Measurements from ENCODE around the gene HNRNPLL.

The HNRNPLL gene

GRCh38 chr2:38631976-38632375, 29.2 kb upstream of the HNRNPLL start:
- Histone ChIP-seq H3K4me1 (ENCODE audit: control insufficient read depth, insufficient read depth, low read length) (peaks cover 6% of the 10 kb centered on the region), H3K9me3 (ENCODE audit: control insufficient read depth, insufficient read depth, low read depth, low read length) (no peaks in the 10 kb centered on the region), H3K27ac (ENCODE audit: extremely low read depth, low read depth, low read length) (no peak overlapping the region), H3K4me3 (ENCODE audit: low read depth, low read length) (no peak overlapping the region), H3K36me3 (ENCODE audit: control insufficient read depth in 2 of 2, insufficient read depth in 1 of 2, low read length in 2 of 2) (no peaks in the 10 kb centered on the region)
- POLR2A ChIA-PET: no interaction called here
- TF ChIP-seq, protein P1, sequence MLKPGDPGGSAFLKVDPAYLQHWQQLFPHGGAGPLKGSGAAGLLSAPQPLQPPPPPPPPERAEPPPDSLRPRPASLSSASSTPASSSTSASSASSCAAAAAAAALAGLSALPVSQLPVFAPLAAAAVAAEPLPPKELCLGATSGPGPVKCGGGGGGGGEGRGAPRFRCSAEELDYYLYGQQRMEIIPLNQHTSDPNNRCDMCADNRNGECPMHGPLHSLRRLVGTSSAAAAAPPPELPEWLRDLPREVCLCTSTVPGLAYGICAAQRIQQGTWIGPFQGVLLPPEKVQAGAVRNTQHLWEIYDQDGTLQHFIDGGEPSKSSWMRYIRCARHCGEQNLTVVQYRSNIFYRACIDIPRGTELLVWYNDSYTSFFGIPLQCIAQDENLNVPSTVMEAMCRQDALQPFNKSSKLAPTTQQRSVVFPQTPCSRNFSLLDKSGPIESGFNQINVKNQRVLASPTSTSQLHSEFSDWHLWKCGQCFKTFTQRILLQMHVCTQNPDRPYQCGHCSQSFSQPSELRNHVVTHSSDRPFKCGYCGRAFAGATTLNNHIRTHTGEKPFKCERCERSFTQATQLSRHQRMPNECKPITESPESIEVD (tag by site-specific recombination; IDR thresholded peaks at IDR 0.05): no peak
- no peak for TF ChIP-seq ZNF266 (tag by site-specific recombination; IDR thresholded peaks at IDR 0.05; ENCODE audit: low read depth)
- TF ChIP-seq ZNF560 (tag by site-specific recombination; IDR thresholded peaks at IDR 0.05; ENCODE audit: borderline replicate concordance): no peak
- TF ChIP-seq ZNF596 (tag by site-specific recombination; IDR thresholded peaks at IDR 0.05): no peak
- CTCF ChIA-PET: interaction anchor here (1.3 kb wide), 1 partner anchor 27 kb away, joined by 3 read pairs; no protein-coding TSS in a partner anchor

DNA sequence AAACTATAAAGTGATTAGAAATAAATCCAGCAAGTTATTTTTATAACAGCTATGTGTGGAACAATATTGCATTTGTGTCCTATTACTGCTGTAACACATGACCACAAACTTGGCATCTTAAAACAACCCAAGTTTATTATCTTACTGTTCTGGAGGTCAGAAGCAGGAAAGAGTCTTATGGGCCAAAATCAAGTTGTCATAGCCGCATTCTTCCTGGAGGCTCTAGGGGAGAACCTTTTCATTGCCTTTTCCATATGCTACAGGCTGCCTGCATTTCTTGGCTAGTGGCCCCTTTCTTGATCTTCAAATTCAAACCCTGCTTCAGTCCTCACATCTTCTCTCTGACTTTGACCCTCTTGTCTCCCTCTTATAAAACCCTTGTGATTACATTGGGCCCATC, 27.0 kb upstream of the HNRNPLL start:
- ChIA-PET POLR2A (no interaction called here), CTCF (interaction anchor here (0.7 kb wide), 1 partner anchor 26 kb away, joined by 3 read pairs; no protein-coding TSS in a partner anchor)
- TF ChIP-seq ZNF654 (tag by site-specific recombination; IDR thresholded peaks at IDR 0.05; ENCODE audit: low read depth) (no peak), SETDB1 (IDR thresholded peaks at IDR 0.05; ENCODE audit: insufficient read length, low read length) (peak; percentile 36), MEIS1 (CRISPR knock-in tag; IDR thresholded peaks at IDR 0.05; ENCODE audit: borderline replicate concordance) (no peak)
- no peaks in the 10 kb centered on the region for H3K36me3 ChIP-seq (ENCODE audit: control insufficient read depth in 2 of 2, insufficient read depth in 1 of 2, low read length in 2 of 2)
- no peak overlapping the region for H3K4me3 ChIP-seq (ENCODE audit: low read depth, low read length)
- H3K9me3 ChIP-seq (ENCODE audit: control insufficient read depth, insufficient read depth, low read depth, low read length): no peaks in the 10 kb centered on the region
- H3K4me1 ChIP-seq (ENCODE audit: control insufficient read depth, insufficient read depth, low read length): peaks cover 4% of the 10 kb centered on the region
- H3K27ac ChIP-seq (ENCODE audit: extremely low read depth, low read depth, low read length): no peak overlapping the region

DNA sequence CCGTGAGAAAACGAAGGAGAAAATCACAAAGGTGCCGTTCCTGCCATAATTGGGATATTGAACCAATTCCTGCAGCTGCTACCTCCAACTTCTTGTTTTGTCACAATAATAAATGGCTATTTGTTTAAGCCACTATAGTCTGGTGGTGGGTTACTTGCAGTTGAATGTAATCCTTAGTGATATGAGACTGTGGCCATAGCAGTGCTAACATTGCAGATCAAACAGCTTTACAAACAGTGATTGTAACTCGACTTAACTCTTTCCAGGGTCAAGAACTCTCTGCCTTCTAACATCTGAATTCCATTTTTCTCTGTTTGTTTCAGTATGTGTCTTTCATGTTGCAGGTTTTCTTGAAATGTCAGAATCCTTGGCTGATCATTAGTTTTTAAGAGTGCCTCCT, 24.7 kb upstream of the HNRNPLL start:
- no peaks in the 10 kb centered on the region for H3K9me3 ChIP-seq (ENCODE audit: control insufficient read depth, insufficient read depth, low read depth, low read length)
- ChIA-PET CTCF (interaction anchor here (0.6 to 1.8 kb wide), 5 partner anchors 20 to 328 kb away, joined by 3 to 4 read pairs (median 3); partner anchors contain the start of gene HNRNPLL), POLR2A (interaction anchor here (3.1 kb wide), 1 partner anchor 124 kb away, joined by 11 read pairs; the partner anchor contains the start of gene SRSF7)
- no peak overlapping the region for H3K4me3 ChIP-seq (ENCODE audit: low read depth, low read length)
- no peak overlapping the region for H3K27ac ChIP-seq (ENCODE audit: extremely low read depth, low read depth, low read length)
- H3K36me3 ChIP-seq (ENCODE audit: control insufficient read depth in 2 of 2, insufficient read depth in 1 of 2, low read length in 2 of 2): no peaks in the 10 kb centered on the region
- H3K4me1 ChIP-seq (ENCODE audit: control insufficient read depth, insufficient read depth, low read length): no peaks in the 10 kb centered on the region
- TF ChIP-seq REST (tag by site-specific recombination; IDR thresholded peaks at IDR 0.05): no peak
- no peak for TF ChIP-seq ZNF404 (tag by site-specific recombination; IDR thresholded peaks at IDR 0.05)
- no peak for TF ChIP-seq ZNF280C (tag by site-specific recombination; IDR thresholded peaks at IDR 0.05)
- no peak for TF ChIP-seq ZNF23 (tag by site-specific recombination; IDR thresholded peaks at IDR 0.05; ENCODE audit: borderline replicate concordance)
- no peak for TF ChIP-seq SP2 (tag by site-specific recombination; IDR thresholded peaks at IDR 0.05)
- TF ChIP-seq, protein P2, sequence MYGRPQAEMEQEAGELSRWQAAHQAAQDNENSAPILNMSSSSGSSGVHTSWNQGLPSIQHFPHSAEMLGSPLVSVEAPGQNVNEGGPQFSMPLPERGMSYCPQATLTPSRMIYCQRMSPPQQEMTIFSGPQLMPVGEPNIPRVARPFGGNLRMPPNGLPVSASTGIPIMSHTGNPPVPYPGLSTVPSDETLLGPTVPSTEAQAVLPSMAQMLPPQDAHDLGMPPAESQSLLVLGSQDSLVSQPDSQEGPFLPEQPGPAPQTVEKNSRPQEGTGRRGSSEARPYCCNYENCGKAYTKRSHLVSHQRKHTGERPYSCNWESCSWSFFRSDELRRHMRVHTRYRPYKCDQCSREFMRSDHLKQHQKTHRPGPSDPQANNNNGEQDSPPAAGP (tag by site-specific recombination; IDR thresholded peaks at IDR 0.05): no peak
- no peak for TF ChIP-seq ZNF169 (tag by site-specific recombination; IDR thresholded peaks at IDR 0.05)
- no peak for TF ChIP-seq KLF1 (tag by site-specific recombination; IDR thresholded peaks at IDR 0.05)
- no peak for TF ChIP-seq ZNF239 (tag by site-specific recombination; IDR thresholded peaks at IDR 0.05)
- no peak for TF ChIP-seq ZNF514 (tag by site-specific recombination; IDR thresholded peaks at IDR 0.05)
- no peak for TF ChIP-seq ZNF274 (IDR thresholded peaks at IDR 0.05; ENCODE audit: low read length)
- no peak for TF ChIP-seq ZNF274 (tag by site-specific recombination; IDR thresholded peaks at IDR 0.05; ENCODE audit: borderline replicate concordance)
- no peak for TF ChIP-seq ZNF513 (tag by site-specific recombination; IDR thresholded peaks at IDR 0.05)

Data from HEK293 (cell line).